Esophagus muscularis mucosa (tissue), 4 donors: Measurements from ENCODE around the gene OR13C5. TPM values are rescaled to one million over a fixed set of nuclear protein-coding genes. Genes with fewer than 3 reads are reported as not detected.

ENCODE experiments used
- DNase-seq: peaks from one replicate; pipeline ENCODE4 v3.0.0-alpha.2; 2017; ENCODE audit errors: extremely low spot score
- H3K27ac ChIP-seq, 4 donors: fragments of 200-600 bp; sonication (generic); replicated peaks in 1 of 4; 1 replicate in 3 of 4; 2 replicates in 1 of 4; pipeline ENCODE4 v1.5.1; 2016 to 2019; ENCODE audit warnings: mild to moderate bottlenecking in 1 of 4
- H3K27me3 ChIP-seq, 4 donors: fragments of 200-600 bp; sonication (generic); one replicate each; pipeline versions ENCODE4 v1.5.1 to v1.6.0; 2016 to 2019
- H3K36me3 ChIP-seq, 4 donors: fragments of 200-600 bp; sonication (generic); one replicate each; pipeline ENCODE4 v1.5.1; 2016 to 2019
- H3K4me1 ChIP-seq, 4 donors: fragments of 200-600 bp; sonication (generic); one replicate each; pipeline ENCODE4 v1.5.1; 2016 to 2019
- H3K4me3 ChIP-seq, 4 donors: fragments of 200-600 bp; sonication (generic); 1 replicate in 2 of 4; 2 replicates in 2 of 4; pipeline ENCODE4 v1.5.1; 2016 to 2019; ENCODE audit warnings: mild to moderate bottlenecking in 4 of 4, moderate library complexity in 1 of 4
- H3K9me3 ChIP-seq, 4 donors: fragments of 200-600 bp; sonication (generic); 1 replicate in 3 of 4; 2 replicates in 1 of 4; pipeline ENCODE4 v1.5.1; 2016 to 2019
- CTCF ChIP-seq, 3 experiments: fragments of 200-600 bp in 2 of 3; fragments of 450-650 bp in 1 of 3; sonication (generic) in 2 of 3; IDR thresholded peaks; one replicate each; pipeline ENCODE4 v1.5.1; 2017 to 2019; ENCODE audit warnings: antibody characterized with exemption in 3 of 3, mild to moderate bottlenecking in 2 of 3, moderate library complexity in 1 of 3
- EP300 ChIP-seq: sonication (generic); formaldehyde crosslinking; IDR thresholded peaks from one replicate; pipeline ENCODE4 v1.6.1; 2017; ENCODE audit warnings: antibody characterized with exemption
- POLR2A ChIP-seq: fragments of 450-650 bp; IDR thresholded peaks from one replicate; pipeline ENCODE4 v1.6.1; 2017; ENCODE audit warnings: antibody characterized with exemption, moderate library complexity, mild to moderate bottlenecking, low read depth
- POLR2AphosphoS5 ChIP-seq, 2 donors: sonication (generic); formaldehyde crosslinking; IDR thresholded peaks; one replicate each; pipeline ENCODE4 v1.6.1; 2017; ENCODE audit warnings: antibody characterized with exemption in 2 of 2
- WGBS: methylation state at CpG from one replicate; pipeline ENCODE4 v1.1.5; 2018; 5-methylcytosine and 5-hydroxymethylcytosine counted together
- intact Hi-C: fragments of 100-400 bp; cut with DNase I; formaldehyde crosslinking; loops from one replicate; pipeline ENCODE4 v1.15.1; 2023
- total RNA-seq, 4 donors: library from RNA; depleted of rRNA; stranded (reverse); fragments of >200 nt; gene quantifications; one replicate each; pipeline versions ENCODE4 v1.1.0 to v1.2.1, GENCODE V29; 2016

Gene OR13C5
- total RNA-seq, 4 donors from 2014 or later = not detected

GRCh38 chr9:104553261-104553660, 46.0 kb downstream of the OR13C5 start:
- intact Hi-C loops = no loop called here
- H3K4me3 ChIP-seq = no peak overlapping the region
- TF ChIP-seq CTCF (IDR thresholded peaks at IDR 0.05) (no peak), EP300 (no peak), POLR2AphosphoS5 (IDR thresholded peaks at IDR 0.05) (no peak), POLR2A (no peak)
- H3K9me3 ChIP-seq = no peaks in the 10 kb centered on the region
- no peak overlapping the region for H3K27ac ChIP-seq
- H3K27me3 ChIP-seq = no peaks in the 10 kb centered on the region
- H3K36me3 ChIP-seq = no peaks in the 10 kb centered on the region
- WGBS = 33% methylated on average over 1 of the region's 1 CpG
- DNase-seq = no peak
- no peaks in the 10 kb centered on the region for H3K4me1 ChIP-seq

Other genes with a start within 250 kb of the OR13C5 start
- gene OR13F1, start 95.2 kb downstream of the OR13C5 start, total RNA-seq = not detected
- gene OR13C4, start 72.2 kb downstream of the OR13C5 start, total RNA-seq = not detected
- not detected for gene OR13C3, start 62.6 kb downstream of the OR13C5 start, total RNA-seq
- not detected for gene OR13C8, start 30.2 kb downstream of the OR13C5 start, total RNA-seq
- under 1 TPM in 1 of 4 donors, not detected in 3; 0.34 TPM for gene OR13C2, start 6.2 kb upstream of the OR13C5 start, total RNA-seq
- not detected for gene OR13C9, start 18.8 kb upstream of the OR13C5 start, total RNA-seq
- not detected for gene OR13D1, start 95.1 kb upstream of the OR13C5 start, total RNA-seq
- 10 to 100 TPM; 19.0 to 33.3 (median 29.7) TPM for gene NIPSNAP3A, start 148.3 kb upstream of the OR13C5 start, total RNA-seq
- gene NIPSNAP3B, start 164.7 kb upstream of the OR13C5 start, total RNA-seq = 1 to 10 TPM in 3 of 4 donors, under 1 TPM in 1; 0.42 to 5.1 (median 2.9) TPM